Activated CD8-positive, alpha-beta memory T cell treated with anti-CD3 and anti-CD28 coated beads, Interleukin-2, amount 50 U/mL, for 4 hours (primary cell): ENCODE measurements around the gene NCOA1.

Experiments
- DNase-seq: peaks from one replicate; pipeline ENCODE4 v3.0.0-alpha.2; 2020

The NCOA1 gene

DNA sequence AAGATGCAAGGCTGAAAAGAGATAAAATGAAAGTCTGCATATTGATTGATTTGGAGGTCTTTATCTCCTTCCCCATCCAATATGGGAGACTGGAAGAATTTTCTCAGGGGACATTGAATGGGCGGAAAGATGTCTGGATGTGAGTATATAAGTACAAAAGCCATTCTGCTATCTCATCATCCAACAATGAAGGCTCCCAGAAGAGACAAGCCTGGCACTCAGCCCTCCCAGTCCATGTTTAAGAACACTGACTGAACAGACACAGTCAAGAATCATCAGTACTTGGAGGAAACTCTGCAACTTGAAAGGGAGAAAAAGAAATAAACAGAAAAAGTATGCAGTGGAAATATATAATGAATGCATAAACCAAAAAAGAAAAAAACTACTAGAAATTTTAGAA is 221.2 kb downstream of the NCOA1 start:
- DNase-seq = no peak

DNA sequence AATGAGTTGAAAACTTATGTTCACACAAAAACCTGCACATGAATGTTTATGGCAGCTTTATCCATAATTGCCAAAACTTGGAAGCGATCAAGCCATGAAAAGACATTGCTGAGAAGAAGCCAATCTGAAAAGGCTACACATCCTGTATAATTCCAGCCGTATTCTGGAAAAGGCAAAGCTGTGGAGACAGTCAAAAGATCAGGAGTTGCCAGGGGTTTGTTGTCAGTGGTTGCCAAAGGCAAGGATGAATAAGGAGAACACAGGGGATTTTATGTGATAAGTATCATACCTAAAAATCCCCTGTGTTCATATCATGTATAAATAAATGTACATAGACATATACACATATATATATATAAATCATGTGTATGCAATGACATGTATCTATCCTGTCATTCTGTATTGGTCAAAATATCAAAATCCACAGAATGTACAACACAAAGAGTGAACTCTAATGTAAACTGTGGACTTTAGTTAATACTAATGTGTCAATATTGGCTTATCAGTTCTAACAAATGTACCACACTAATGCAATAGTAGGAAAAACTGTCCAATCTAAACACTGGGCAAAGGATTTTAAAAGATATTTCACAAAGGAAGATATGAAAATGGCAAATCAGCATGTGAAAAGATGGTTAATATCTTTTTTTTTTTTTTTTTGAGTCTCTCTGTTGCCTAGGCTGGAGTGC is 226.4 kb downstream of the NCOA1 start:
- no peak for DNase-seq

DNA sequence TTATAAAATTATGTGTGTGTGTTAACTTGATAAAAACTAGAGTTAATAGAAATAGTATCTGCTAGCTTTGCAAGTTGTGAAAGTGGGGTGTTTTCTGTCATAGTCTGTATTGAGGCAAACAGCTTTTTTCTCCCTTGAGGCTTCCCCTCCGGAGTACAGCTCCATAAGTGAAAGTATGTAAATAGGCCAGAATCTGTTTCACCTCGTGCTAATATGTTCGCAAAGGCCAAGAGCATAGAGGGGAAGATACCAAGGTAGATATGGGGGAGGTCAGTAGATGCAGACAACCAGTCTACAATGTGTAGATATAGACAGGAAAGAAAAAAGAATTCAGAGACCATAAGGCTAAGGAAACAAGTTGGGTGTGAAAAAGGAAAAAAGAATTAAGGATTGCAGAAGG is 229.3 kb downstream of the NCOA1 start:
- no peak for DNase-seq

DNA sequence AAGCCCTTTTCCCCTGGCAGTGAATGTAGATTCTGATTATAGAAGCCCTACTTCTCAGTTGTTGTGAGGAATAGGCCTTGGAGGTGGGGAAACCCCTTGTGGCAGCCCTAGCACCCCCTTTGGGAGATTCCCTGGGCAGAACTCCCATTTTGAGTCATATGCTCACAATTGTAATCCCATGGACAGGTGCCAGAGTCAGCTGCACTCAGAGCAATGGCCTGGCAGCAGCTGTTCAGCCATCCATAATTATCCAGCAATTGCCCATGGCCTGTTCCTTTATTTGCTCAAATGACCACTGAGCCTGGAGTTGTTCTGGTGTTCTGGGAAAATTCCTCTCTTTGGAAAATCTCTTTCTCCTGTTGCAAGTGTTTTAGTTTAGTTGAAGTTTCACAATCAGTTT is 230.4 kb downstream of the NCOA1 start:
- DNase-seq = no peak

DNA sequence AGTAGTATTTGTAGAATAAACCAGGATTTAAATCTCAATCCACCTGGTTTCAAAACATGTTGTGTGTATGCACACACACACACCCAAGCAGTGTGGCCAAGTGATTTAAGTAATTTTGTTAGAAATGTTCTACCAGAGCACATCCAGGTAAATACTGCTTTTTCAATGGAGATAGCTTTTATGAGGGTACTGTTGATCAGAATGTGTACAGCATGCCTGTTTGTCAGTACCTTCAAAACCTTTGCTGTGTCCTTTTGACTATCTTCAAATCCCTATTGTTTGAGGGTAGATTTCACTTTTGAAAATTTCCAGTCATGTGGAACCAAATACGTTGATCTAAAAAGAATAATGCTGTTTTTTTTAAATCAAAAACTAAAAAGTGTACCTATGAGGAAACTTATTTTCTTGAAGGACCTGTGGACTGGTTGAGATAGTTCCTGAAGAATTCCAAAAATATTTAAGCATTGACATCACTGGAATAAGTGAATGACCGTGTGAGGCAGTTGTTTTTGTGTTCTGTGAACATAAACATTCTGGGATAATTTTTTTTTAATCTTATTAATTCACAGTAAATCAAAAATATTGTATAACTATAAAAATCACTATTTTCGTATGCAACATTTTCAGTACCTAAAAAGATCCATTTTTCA is 231.2 kb downstream of the NCOA1 start:
- no peak for DNase-seq

DNA sequence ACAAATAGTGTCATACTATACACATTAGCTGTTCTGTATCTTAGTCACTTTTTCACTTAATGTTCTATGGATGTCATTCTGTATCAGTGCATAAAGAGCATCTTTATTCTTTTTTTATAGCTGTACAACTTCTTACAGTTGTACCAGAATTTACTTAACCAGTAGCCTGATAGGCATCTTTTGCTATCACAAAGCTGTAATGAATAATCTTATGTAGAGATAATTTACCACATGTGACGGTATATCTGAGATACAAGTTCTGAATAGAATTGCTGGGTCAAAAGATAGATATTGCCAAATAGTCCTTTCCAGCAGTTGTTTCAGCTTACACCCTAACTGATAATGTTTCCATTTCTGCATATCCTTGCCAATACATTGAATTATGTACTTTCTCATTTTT is 232.1 kb downstream of the NCOA1 start:
- DNase-seq = no peak

DNA sequence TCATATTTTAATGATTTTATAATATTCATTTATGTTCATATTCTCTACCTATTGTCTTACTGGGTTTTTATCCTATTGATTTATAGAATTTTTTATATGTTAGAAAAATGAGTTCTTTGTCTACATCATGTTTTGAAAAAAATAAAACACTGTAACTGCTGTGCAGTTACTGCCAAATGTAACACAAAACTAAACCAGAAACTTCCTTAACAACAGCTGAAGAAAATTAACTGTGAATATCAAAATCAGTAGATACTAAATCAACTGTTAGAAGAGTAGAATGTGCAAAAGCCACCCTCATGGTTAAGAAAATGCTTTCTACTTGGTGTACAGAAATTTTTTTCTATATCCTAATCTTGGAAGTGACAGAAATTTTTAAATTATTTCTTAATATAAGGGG is 232.6 kb downstream of the NCOA1 start:
- no peak for DNase-seq

DNA sequence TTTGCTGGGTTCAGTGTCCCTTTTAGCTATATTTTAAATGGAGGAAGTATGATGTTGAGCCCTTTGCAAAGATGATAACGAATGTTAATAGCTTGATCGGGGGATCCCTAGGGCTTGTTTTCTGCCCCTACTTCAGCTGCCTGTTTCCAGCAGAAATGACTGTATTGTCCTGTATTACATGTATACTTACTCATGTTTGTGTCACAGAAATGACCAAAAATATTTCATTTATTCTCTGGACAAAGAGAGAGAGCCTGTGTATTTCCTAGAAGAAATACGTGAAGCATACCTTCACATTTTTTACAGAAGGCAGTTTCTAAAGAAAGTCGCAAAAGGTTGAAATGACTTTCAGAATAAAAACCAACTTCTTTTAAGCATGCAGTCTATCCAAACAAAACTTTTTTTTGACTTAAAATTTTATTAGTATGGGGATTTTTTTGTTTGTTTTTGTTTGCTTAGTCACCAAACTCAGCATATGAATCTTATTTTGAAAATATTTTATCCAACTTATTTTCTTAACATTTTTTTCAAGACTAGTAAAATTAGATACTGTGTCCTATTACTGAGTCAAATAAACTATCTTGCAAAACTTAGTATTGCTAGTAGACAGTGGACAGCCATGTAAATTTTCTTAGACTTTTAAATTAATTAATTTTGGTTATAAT is 233.2 kb downstream of the NCOA1 start:
- no peak for DNase-seq

DNA sequence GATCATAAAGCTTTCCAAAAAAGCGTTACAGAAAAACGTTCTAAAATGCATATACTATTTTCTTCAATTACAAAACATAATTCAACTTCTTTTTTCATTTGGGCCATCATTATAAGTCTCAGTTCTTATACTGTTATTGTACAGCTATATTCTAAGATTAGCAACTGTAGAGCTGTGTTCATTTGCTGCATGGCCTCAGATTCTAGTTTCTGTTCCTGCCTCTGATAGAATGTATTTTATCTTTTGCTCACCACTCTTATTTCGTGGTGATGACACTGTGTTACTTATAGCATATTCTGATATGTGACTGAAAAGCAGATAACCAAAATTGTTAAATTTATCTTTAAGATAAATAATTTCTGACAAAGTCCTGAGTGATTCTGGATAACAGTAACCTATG is 234.9 kb downstream of the NCOA1 start:
- DNase-seq = no peak

DNA sequence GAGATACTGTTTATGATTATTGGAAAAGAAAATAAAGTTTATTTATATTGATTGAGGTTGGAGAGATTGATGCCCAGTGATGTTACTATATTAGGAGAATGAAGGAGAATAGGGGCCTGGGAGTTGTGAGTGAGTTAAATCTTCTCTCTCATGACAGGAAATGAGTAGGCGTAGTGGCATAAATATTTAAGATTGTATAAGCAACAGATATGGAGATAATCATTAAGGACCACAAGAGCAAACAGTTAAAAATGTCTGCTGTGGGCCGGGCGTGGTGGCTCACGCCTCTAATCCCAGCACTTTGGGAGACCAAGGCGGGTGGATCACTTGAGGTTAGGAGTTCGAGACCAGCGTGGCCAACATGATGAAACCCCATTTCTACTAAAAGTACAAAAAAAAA is 239.4 kb downstream of the NCOA1 start:
- DNase-seq = no peak

DNA sequence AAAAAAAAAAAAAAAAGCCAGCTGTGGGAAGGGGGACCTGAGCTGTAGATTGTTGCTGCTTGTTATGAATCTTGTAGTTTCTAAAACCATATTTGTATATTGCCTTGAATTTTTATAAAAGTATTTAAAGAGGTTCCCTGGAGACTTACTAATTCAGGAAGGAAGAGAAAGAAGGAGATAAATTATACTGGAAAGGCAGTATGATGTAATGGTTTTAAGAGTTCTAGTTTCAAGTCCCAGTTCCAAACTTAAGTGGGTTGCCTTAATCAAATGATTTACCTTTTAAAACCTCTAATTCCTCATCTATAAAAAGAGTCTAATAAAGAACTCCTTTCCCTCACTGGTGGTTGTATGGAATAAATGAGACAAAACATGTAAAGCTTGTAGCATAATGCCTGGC is 240.0 kb downstream of the NCOA1 start:
- DNase-seq = no peak

DNA sequence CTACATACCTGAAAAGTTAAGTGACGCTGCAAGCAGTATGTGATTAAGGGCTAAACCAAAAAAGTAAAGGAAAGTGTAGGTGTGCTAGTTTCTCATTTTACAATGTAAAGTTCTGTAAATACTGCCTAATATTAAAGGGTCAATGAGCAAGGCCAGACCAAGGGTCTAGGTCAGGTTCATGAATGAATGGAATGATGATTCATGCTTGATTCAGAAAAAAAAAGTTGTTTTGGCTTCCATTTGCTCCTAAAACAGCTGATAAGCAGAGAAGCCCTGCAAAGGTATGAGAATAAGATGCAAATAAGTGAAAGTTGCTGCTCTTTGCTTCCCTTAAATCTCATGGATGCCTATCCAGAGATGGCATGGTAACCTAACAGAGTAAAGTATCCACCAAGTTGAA is 240.9 kb downstream of the NCOA1 start:
- DNase-seq = no peak

DNA sequence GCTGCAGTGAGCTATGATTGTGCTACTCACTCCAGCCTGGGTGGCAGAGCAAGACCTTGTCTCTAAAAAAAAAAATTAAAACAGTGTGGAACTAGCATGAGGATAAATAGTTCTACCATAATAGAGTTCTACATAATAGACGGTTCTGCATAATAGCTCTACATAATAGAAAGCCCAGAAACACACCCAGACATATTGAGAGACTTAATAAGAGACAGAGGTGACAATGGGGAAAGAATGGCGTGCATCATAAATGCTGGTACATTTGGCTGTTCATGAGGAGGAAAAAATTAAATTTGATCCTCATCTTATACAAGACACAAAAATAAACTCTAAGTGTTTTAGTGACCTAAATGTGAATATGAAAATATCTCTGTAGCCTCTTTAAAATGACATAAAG is 243.7 kb downstream of the NCOA1 start:
- DNase-seq = no peak

DNA sequence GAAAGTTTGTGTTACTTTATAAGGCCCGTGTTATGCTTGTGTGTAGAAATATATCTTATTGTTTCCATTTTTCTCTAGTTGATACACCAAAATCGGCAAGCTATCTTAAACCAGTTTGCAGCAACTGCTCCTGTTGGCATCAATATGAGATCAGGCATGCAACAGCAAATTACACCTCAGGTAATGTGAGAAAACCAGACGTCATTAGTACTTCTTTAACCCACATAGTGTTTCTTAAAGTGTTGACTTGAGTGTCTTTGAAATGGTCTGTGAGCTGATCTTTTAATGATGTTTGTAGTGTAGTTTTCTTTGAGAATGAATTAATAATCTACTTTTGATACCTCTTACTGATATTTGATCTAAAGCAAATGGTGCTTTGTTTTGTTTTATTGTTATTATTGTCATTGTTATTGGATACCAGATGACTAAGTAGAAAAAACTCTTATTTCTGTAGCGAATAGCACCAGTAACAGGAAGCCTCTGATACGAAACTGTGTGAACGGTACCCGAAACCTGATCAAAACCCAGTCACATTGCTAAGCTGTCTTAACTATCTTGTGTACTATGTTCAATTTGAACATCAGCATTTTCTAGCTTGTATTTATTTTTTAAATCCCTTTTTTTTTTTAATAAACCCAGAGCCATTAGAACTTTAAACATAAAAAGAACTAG is 248.4 kb downstream of the NCOA1 start:
- DNase-seq = no peak

DNA sequence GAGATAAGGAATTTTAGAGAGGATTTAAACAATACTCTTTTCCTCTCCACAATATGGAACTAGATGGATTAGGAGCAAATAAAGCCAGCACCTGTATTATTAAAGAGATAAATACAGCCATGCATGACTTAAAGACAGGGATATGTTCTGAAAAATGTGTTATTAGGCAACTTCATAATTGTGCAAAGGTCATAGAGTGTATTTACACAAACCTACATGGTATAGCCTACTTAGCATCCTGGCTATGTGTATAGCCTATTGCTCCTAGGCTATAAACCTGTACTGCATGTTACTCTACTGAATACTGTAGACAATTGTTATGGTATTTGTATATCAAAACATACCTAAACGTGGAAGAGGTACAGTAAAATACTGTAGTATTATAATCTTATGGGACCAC is 249.1 kb downstream of the NCOA1 start:
- DNase-seq = no peak

DNA sequence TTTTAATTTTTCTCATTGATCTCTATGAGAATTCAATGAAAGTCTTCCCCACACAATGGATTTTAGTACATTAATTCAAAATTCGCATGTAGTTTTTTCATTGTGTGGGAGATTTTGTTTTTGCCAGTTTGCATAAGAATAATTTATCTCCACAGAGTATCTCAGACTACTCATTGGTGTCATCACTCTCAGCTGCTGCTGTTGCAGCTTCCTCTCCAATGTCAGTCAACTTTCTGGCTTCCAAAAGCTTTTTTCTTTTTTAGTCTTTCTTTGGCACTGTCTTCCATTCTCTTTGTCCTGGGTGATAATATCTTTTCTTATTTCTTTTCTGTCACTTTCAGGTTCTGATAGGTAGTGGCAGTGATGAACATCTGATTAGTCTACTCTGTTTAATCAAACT is 251.7 kb downstream of the NCOA1 start:
- DNase-seq = no peak

DNA sequence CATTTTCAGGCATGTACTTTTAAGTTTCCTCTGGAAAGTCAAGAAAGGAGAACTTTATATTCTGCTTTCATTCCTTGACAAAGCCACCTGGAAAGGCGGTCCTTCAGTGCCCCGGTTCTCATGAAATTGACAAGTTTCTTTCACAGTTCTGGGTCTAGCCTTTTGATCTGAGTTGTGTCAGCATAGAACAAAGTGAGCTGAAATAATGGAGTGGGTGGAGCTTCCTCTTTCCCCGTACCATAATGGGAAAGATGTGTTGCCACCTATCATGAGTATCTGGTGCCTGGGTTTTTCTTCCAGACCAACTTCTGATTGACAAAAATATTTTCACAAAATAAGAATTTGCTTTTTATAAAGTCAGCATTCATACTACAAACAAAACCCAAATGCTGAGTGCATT is 252.9 kb downstream of the NCOA1 start:
- DNase-seq = no peak

DNA sequence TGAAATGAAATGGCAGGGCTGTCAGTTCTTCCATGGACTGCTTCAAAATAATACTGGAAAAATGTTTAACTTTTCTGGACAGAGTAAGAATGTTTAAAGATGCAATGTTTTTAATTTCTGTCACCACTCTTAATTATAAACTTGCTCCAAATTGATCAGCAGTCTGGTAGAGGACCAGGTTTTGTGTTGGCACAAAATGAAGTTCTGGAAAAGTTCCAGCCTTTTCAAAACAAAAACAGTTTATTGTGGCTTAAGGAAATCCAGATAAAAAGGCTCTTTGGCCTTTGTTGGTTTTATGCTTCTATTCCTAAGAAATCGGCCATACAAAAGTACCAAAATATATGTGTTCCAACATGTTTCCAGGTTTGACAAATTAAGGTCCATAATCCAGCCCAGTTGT is 253.3 kb downstream of the NCOA1 start:
- DNase-seq = no peak

DNA sequence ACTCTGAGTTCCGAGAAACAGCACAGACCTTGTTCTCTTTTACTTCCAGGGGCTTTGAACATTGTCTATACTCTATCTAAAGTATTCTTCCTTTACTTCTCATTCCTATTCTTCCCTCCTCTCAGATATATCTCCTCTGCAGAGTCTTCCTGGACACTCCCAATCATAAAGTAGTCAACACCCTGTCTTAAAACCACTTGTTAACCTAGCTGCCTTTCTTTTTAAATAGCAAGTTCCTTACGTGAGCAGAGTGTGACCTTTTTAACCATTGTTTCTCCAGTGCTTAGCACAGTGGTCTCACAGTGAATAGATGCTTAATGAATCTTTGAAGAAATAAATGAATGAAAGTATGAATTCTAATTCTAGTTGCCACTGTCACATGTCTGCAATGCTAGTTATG is 254.8 kb downstream of the NCOA1 start:
- no peak for DNase-seq

DNA sequence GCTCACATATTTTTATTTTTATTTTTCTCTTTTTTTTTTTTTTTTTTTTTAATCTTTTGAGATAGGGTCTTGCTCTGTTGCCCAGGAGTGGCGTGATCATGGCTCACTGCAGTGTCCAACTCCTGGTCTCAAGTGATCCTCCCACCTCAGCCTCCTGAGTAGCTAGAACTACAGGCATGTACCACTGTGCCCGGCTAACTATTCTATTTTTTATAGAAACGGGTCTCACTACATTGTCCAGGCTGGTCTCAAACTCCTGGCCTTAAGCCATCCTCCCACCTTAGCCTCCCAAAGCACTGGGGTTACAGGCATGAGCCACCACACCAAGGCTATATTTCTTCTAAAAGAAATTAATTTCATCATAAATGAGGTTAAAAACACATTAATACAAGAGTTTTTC is 256.2 kb downstream of the NCOA1 start:
- DNase-seq = no peak

DNA sequence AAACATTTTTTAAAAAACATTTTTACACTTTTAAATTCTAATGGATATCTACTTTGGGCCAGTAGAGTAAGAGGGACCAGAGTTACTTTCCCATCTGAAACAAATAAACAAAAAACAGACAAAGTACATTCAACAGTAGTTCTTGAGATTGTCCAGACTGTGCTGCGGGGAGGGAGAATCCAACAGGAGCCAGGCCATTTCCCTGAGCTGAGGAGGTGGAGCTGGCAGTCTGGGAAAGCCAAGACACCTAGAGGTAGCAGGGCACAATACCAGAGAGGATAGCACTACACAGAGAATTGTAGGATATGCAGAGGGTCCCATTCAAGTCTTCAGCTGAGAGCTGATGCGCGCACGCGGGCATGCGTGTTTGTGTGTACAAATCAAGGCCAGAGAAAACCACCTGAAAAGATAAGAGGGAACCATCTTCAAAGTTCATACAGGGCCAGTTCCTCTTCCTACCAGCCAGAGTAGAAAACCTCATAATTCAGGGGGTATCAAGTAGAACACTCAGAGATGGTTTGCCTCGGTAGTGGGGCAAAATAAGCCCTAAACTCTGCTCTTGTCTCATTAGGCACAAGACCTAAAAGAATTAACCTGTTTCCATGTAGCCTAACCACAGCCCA is 258.1 kb downstream of the NCOA1 start:
- DNase-seq = no peak

DNA sequence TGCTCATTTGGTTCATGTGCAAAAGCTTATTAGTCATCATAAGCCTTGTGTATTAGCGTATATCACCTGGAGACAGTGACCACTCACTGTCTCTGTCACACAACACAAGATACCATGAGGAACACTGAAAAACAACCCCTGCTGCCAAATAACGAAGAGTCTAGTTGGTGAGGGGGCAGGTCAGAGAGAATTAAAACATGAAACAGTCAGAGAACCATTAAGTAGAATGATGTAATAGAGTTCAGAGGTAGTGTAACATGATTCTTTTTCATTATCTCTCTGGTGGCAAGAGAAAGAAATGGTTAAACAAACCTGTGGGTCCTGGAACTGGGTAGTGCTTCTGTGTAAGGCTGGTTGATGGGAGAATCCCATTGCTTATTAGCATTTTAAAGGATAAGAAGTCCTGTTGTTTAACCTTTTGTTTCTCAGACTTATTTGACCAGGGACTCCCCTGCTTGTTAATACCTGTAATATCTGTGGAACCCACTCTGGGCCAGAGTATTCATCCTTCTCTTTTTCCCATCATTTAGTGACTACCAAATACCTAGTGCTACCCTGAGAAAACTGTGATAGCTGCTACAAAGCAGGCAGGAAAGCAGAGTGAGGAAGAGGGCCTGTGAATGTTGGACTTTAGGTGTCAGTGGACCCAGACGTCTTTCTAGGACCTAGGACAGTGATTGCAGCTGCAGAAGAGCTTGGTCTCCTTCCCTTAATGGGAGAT is 264.1 kb downstream of the NCOA1 start:
- no peak for DNase-seq

DNA sequence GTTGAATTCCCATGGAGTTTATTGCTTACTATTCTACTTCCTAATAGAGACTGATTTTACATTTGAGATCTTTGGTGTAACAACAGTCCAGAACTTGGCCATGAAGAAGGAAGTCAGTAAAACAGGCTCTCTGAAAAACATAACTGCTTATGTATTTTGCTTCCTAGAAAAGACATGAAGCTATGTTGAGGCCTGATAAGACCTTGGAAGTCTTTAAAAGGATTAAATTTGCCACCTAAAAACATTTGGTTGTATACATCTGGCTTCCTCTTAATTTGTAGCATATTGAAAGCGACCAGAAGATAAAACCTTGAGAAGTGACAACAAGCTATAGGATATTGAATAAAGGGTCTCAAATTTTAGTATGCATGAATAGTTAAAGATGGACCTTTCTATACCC is 265.7 kb downstream of the NCOA1 start:
- DNase-seq = no peak
